ENCODE data around the gene FNIP2. TPM values are rescaled to one million over a fixed set of nuclear protein-coding genes. Genes with fewer than 3 reads are reported as not detected.
A peak's percentile ranks its signal among the peaks of the same experiment; 100 is the strongest.

Gene FNIP2
- total and polyA plus RNA-seq, 10 of the 15 experiments (the other 5 are each of a cell fraction or from before 2014, with no cell fraction given) = 0.03 to 0.38 (median 0.15) TPM

GRCh38 chr4:158860856-158861255 is 92.0 kb downstream of the FNIP2 start:
- BruUV-seq (replicated peaks) = no TSS peak
- Histone ChIP-seq H3K27me3 (replicated peaks in 1 of 2; ENCODE audit: control insufficient read depth in 2 of 2, insufficient read depth in 2 of 2, low read length in 1 of 2) (no peaks in the 10 kb centered on the region), H3K9me3 (replicated peaks; ENCODE audit: control insufficient read depth, insufficient read depth, low read length) (no peaks in the 10 kb centered on the region; the same call in 1 of the 3 replicates), H3K79me2 (ENCODE audit: control insufficient read depth, insufficient read depth, low read length) (no peaks in the 10 kb centered on the region), H3K27ac (ENCODE audit: control insufficient read depth, insufficient read depth) (peak overlapping the region; percentile 54), H3K4me2 (ENCODE audit: control insufficient read depth, insufficient read depth) (peak overlapping the region; percentile 24), H3K36me3 (ENCODE audit: control insufficient read depth in 2 of 2, insufficient read depth in 2 of 2, low read length in 1 of 2) (0 out of 4 replicates have a peak, but pooled peaks cover 0 to 3% of the 10 kb centered on the region in 2 experiments), H3K4me3 (no peak overlapping the region), H3K4me1 (ENCODE audit: control insufficient read depth, insufficient read depth, low read length) (peaks cover 12% of the 10 kb centered on the region), H2AFZ (ENCODE audit: control insufficient read depth, low read depth, low read length) (peak overlapping the region; percentile 8; the same call in 1 of the 2 replicates), H3K9ac (ENCODE audit: control insufficient read depth, insufficient read depth, low read length) (no peak overlapping the region), H4K20me1 (ENCODE audit: control insufficient read depth, insufficient read depth) (no peaks in the 10 kb centered on the region)
- SMC1A ChIA-PET (ENCODE audit: uncharacterized antibody, unreplicated experiment) = interaction anchor here (0.6 to 4.5 kb wide), 19 partner anchors 10 to 344 kb away, joined by 3 to 43 read pairs (median 5); no protein-coding TSS in a partner anchor
- in situ Hi-C loops (cut with MboI) (no loop called here), intact Hi-C loops (cut with micrococcal nuclease; ENCODE audit: unreplicated experiment) (loop anchor here (1.0 to 2.0 kb wide), 2 partner anchors 244 to 314 kb away; no protein-coding TSS in a partner anchor)
- TF ChIP-seq ATF7 (IDR thresholded peaks at IDR 0.05; ENCODE audit: low read depth) (peak; percentile 37; the same call in 1 of the 2 replicates), CEBPB (IDR thresholded peaks at IDR 0.05; ENCODE audit: borderline replicate concordance in 1 of 2, low read depth in 2 of 2, low read length in 2 of 2) (no peak), TAF1 (IDR thresholded peaks at IDR 0.05; ENCODE audit: borderline replicate concordance, low read depth, low read length) (no peak), MEF2A (IDR thresholded peaks at IDR 0.05; ENCODE audit: insufficient read depth, low read depth, low read length) (no peak), SKIL (IDR thresholded peaks at IDR 0.05; ENCODE audit: low read depth, poor library complexity, severe bottlenecking) (peak; percentile 54), EP300 (IDR thresholded peaks at IDR 0.05; ENCODE audit: borderline replicate concordance in 1 of 2, control insufficient read depth in 1 of 2, low read depth in 2 of 2, low read length in 2 of 2) (0 out of 4 replicates have a peak, but pooled peaks of 1 of the 2 experiments have one; percentile 15), NBN (IDR thresholded peaks at IDR 0.05) (peak; percentile 50; the same call in 1 of the 2 replicates), DPF2 (IDR thresholded peaks at IDR 0.05) (peak; percentile 10; the same call in 1 of the 2 replicates), RUNX3 (IDR thresholded peaks at IDR 0.05; ENCODE audit: low read length) (no peak), ZBED1 (IDR thresholded peaks at IDR 0.05; ENCODE audit: borderline replicate concordance) (no peak), SREBF1 (IDR thresholded peaks at IDR 0.05; ENCODE audit: low read length) (no peak), CHD2 (IDR thresholded peaks at IDR 0.05; ENCODE audit: borderline replicate concordance, low read depth, low read length) (no peak), NR2F1 (conservative IDR thresholded peaks at IDR 0.05) (peak; percentile 84), SMARCA5 (IDR thresholded peaks at IDR 0.05) (peak; percentile 19; the same call in 1 of the 2 replicates), MTA2 (IDR thresholded peaks at IDR 0.05; ENCODE audit: low read depth) (peak; percentile 61; the same call in 1 of the 2 replicates), GATAD2B (conservative IDR thresholded peaks at IDR 0.05; ENCODE audit: low read depth) (no peak), EED (IDR thresholded peaks at IDR 0.05; ENCODE audit: low read depth) (no peak), NFIC (IDR thresholded peaks at IDR 0.05; ENCODE audit: low read depth, low read length) (0 out of 2 replicates have a peak, but pooled peaks have one; percentile 7), MLLT1 (IDR thresholded peaks at IDR 0.05) (peak; percentile 78), PML (IDR thresholded peaks at IDR 0.05; ENCODE audit: low read length) (no peak)
- FAIRE-seq = no peak
- 43% methylated on average over 5 of the region's 5 CpGs for WGBS (ENCODE audit: insufficient coverage, insufficient replicate concordance, low lambda C conversion rate, missing lambda C conversion rate)
- RAD21 ChIA-PET (ENCODE audit: unreplicated experiment) = interaction anchor here (0.6 to 3.5 kb wide), 14 partner anchors 9 to 343 kb away, joined by 3 to 29 read pairs (median 4); no protein-coding TSS in a partner anchor
- CTCF ChIA-PET = interaction anchor here (0.8 to 3.1 kb wide), 10 partner anchors 10 to 342 kb away, joined by 3 to 31 read pairs (median 6); no protein-coding TSS in a partner anchor
- POLR2A ChIA-PET = interaction anchor here (0.5 to 1.7 kb wide), 4 partner anchors 9 to 191 kb away, joined by 4 to 9 read pairs (median 4); no protein-coding TSS in a partner anchor
- peak; percentile 50 for DNase-seq (ENCODE audit: low read depth, low spot score)
- peak; percentile 87 for ATAC-seq

Measured in GM12878 (cell line).